SK-N-SH (cell line): ENCODE data around the gene COL5A1. TPM values are rescaled to one million over a fixed set of nuclear protein-coding genes. Genes with fewer than 3 reads are reported as not detected.

Experiments
- CTCF ChIA-PET: fragments of 300-600, 350-600 bp; formaldehyde crosslinking; extraction: SDS; loops from one replicate; lab custom pipeline; 2021; lab: Yijun Ruan, JAX
- POLR2A ChIA-PET: fragments of 350-600 bp; sonication (Branson Sonifier 250); formaldehyde crosslinking; extraction: SDS; loops from one replicate; lab custom pipeline; 2020; ENCODE audit warnings: antibody characterized with exemption, inconsistent platforms; lab: Yijun Ruan, JAX
- DNase-seq: peaks from one replicate; pipeline ENCODE4 v3.0.0; 2012
- H2AFZ ChIP-seq: fragments of 200-600 bp; sonication (generic); 2 replicates; pipeline ENCODE4 v1.8.1; 2016; ENCODE audit warnings: antibody characterized with exemption, mild to moderate bottlenecking, low read depth
- H3F3A ChIP-seq: fragments of 200-600 bp; sonication (generic); replicated peaks from 2 replicates; pipeline ENCODE3; 2016; ENCODE audit warnings: antibody characterized with exemption, mild to moderate bottlenecking; ENCODE audit not compliant: insufficient read depth
- H3K27ac ChIP-seq, 2 experiments: fragments of 200-500 bp in 1 of 2; fragments of 200-600 bp in 1 of 2; sonication (Bioruptor generic) in 1 of 2; sonication (generic), shearing (Covaris generic) in 1 of 2; 2 replicates each; pipeline versions ENCODE4 v1.5.1 to v1.6.1; 2014 to 2016; ENCODE audit warnings: low read depth in 2 of 2, inconsistent platforms in 1 of 2, low read length in 1 of 2, mild to moderate bottlenecking in 1 of 2, mixed read lengths in 1 of 2
- H3K27me3 ChIP-seq: fragments of 200-600 bp; sonication (generic), shearing (Covaris generic); 2 replicates; pipeline ENCODE4 v1.6.1; 2016; ENCODE audit warnings: mixed run types; ENCODE audit not compliant: insufficient read depth
- H3K36me3 ChIP-seq, 2 experiments: fragments of 200-500 bp in 1 of 2; fragments of 200-600 bp in 1 of 2; sonication (Bioruptor generic) in 1 of 2; sonication (generic) in 1 of 2; replicated peaks in 1 of 2; 2 replicates each; pipeline versions ENCODE3 to v1.5.1; 2014 to 2016; ENCODE audit warnings: low read length in 1 of 2, mild to moderate bottlenecking in 1 of 2; ENCODE audit not compliant: insufficient read depth in 2 of 2, control insufficient read depth in 1 of 2
- H3K4me1 ChIP-seq, 2 experiments: fragments of 200-500 bp in 1 of 2; fragments of 200-600 bp in 1 of 2; sonication (Bioruptor generic) in 1 of 2; sonication (generic), shearing (Covaris generic) in 1 of 2; 2 replicates each; pipeline versions ENCODE4 v1.5.1 to v1.6.1; 2014 to 2016; ENCODE audit warnings: low read depth in 1 of 2, low read length in 1 of 2, mixed run types in 1 of 2; ENCODE audit not compliant: insufficient read depth in 2 of 2, control insufficient read depth in 1 of 2
- H3K4me2 ChIP-seq: fragments of 200-600 bp; sonication (generic), shearing (Covaris generic); 2 replicates; pipeline ENCODE4 v1.6.1; 2017; ENCODE audit warnings: mixed run types
- H3K4me3 ChIP-seq, 2 experiments: fragments of 200-500 bp in 1 of 2; fragments of 200-600 bp in 1 of 2; sonication (Bioruptor generic) in 1 of 2; sonication (generic), shearing (Covaris generic) in 1 of 2; 2 replicates each; pipeline versions ENCODE4 v1.5.1 to v1.8.1; 2014 to 2016; ENCODE audit warnings: low read depth in 2 of 2, inconsistent platforms in 1 of 2, low read length in 1 of 2, mild to moderate bottlenecking in 1 of 2, mixed read lengths in 1 of 2, moderate library complexity in 1 of 2
- H3K79me2 ChIP-seq: fragments of 200-600 bp; sonication (generic); 2 replicates; pipeline ENCODE4 v1.8.1; 2017; ENCODE audit warnings: mild to moderate bottlenecking; ENCODE audit not compliant: insufficient read depth
- H3K9ac ChIP-seq: fragments of 200-600 bp; sonication (generic); 2 replicates; pipeline ENCODE4 v1.6.1; 2017; ENCODE audit warnings: mixed run types
- H3K9me2 ChIP-seq: fragments of 200-600 bp; sonication (generic); 2 replicates; pipeline ENCODE4 v1.6.1; 2017; ENCODE audit warnings: mixed run types
- H3K9me3 ChIP-seq: fragments of 200-600 bp; sonication (generic); 2 replicates; pipeline ENCODE4 v1.6.1; 2017; ENCODE audit warnings: mixed run types, mild to moderate bottlenecking, moderate library complexity
- H4K20me1 ChIP-seq: fragments of 200-600 bp; sonication (generic); 2 replicates; pipeline ENCODE4 v1.6.1; 2017; ENCODE audit warnings: mild to moderate bottlenecking, mixed run types; ENCODE audit not compliant: insufficient read depth
- EZH2phosphoT487 ChIP-seq: fragments of 200-600 bp; sonication (generic); IDR thresholded peaks from 2 replicates; pipeline ENCODE4 v1.6.1; 2017; ENCODE audit warnings: low read depth, mixed run types, mild to moderate bottlenecking, antibody characterized with exemption, moderate library complexity, borderline replicate concordance
- GABPA ChIP-seq: IDR thresholded peaks from 2 replicates; pipeline ENCODE4 v1.4.0; 2012; ENCODE audit warnings: low read depth, mild to moderate bottlenecking
- JUND ChIP-seq: IDR thresholded peaks from 2 replicates; pipeline ENCODE4 v1.4.0; 2012
- NRF1 ChIP-seq: IDR thresholded peaks from 2 replicates; pipeline ENCODE4 v1.6.1; 2012; ENCODE audit warnings: low read depth, mild to moderate bottlenecking, low read length
- POLR2AphosphoS5 ChIP-seq: IDR thresholded peaks from 2 replicates; pipeline ENCODE4 v1.6.1; 2012; ENCODE audit warnings: low read depth, low read length
- RAD21 ChIP-seq: IDR thresholded peaks from 2 replicates; pipeline ENCODE4 v1.6.1; 2012; ENCODE audit warnings: mild to moderate bottlenecking, low read length
- RFX5 ChIP-seq: IDR thresholded peaks from 2 replicates; pipeline ENCODE4 v1.6.1; 2012; ENCODE audit warnings: mild to moderate bottlenecking, improper control_type of control experiment, low read length
- WGBS: methylation state at CpG from one replicate; pipeline ENCODE4 v1.1.6; 2017; ENCODE audit warnings: low lambda C conversion rate; 5-methylcytosine and 5-hydroxymethylcytosine counted together
- polyA plus RNA-seq, 3 experiments: library from polyadenylated mRNA; depleted of rRNA; stranded (reverse); fragments of >200 nt; gene quantifications; 2 replicates each; pipeline ENCODE4 v1.2.3, GENCODE V29; 2012
- TF ChIP-seq, protein P1 (sequence below): fragments of 150-350 bp; IDR thresholded peaks from 2 replicates; pipeline ENCODE4 v1.6.1; 2017; ENCODE audit warnings: antibody characterized with exemption, low read length, low read depth, borderline replicate concordance
- TF ChIP-seq, protein P2 (sequence below): IDR thresholded peaks from 2 replicates; pipeline ENCODE4 v1.6.1; 2012; ENCODE audit warnings: mild to moderate bottlenecking, low read depth, low read length, moderate library complexity
- TF ChIP-seq, protein P3 (sequence below): IDR thresholded peaks from 2 replicates; pipeline ENCODE4 v1.4.0; 2012; ENCODE audit warnings: low read depth, borderline replicate concordance
- TF ChIP-seq, protein P4 (sequence below): IDR thresholded peaks from 2 replicates; pipeline ENCODE4; 2012

The COL5A1 gene
- polyA plus RNA-seq, 1 of the 3 experiments (the other 2 are of a cell fraction): 73.8 TPM

DNA sequence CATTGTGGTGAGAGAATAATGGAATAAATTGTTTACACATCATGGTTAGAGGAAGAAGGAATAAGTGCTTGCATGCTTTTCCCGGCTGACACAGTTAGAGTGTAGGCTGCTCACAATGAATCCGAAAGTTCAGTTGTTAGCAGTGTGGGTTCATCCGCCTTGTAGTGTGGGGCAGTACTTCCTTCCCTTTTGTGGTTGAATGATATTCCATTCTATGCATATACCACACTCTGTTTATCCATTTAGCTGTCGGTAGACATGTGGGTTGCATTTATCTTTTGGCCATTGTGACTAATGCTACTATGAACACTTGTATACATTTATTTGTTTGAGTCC lies 84.0 kb downstream of the COL5A1 start:
- Histone ChIP-seq H3K27me3 (no peaks in the 10 kb centered on the region), H3K36me3 (peaks cover 25 to 28% of the 10 kb centered on the region in 2 experiments), H3K9me2 (no peaks in the 10 kb centered on the region), H3K9ac (no peak overlapping the region), H4K20me1 (peaks cover 97% of the 10 kb centered on the region), H2AFZ (no peak overlapping the region), H3F3A (peaks cover 12% of the 10 kb centered on the region), H3K4me3 (no peak overlapping the region), H3K9me3 (no peaks in the 10 kb centered on the region), H3K79me2 (peaks cover 89% of the 10 kb centered on the region), H3K27ac (no peak overlapping the region), H3K4me1 (no peaks in the 10 kb centered on the region), H3K4me2 (no peak overlapping the region)
- DNase-seq: no peak
- ChIA-PET CTCF (no interaction called here), POLR2A (no interaction called here)
- 71% methylated on average over 4 of the region's 4 CpGs for WGBS
- TF ChIP-seq POLR2AphosphoS5 (no peak), RAD21 (no peak), RFX5 (no peak), JUND (no peak), EZH2phosphoT487 (no peak), GABPA (no peak), NRF1 (no peak)
- TF ChIP-seq, protein P1, sequence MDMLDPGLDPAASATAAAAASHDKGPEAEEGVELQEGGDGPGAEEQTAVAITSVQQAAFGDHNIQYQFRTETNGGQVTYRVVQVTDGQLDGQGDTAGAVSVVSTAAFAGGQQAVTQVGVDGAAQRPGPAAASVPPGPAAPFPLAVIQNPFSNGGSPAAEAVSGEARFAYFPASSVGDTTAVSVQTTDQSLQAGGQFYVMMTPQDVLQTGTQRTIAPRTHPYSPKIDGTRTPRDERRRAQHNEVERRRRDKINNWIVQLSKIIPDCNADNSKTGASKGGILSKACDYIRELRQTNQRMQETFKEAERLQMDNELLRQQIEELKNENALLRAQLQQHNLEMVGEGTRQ: no peak
- TF ChIP-seq, protein P2, sequence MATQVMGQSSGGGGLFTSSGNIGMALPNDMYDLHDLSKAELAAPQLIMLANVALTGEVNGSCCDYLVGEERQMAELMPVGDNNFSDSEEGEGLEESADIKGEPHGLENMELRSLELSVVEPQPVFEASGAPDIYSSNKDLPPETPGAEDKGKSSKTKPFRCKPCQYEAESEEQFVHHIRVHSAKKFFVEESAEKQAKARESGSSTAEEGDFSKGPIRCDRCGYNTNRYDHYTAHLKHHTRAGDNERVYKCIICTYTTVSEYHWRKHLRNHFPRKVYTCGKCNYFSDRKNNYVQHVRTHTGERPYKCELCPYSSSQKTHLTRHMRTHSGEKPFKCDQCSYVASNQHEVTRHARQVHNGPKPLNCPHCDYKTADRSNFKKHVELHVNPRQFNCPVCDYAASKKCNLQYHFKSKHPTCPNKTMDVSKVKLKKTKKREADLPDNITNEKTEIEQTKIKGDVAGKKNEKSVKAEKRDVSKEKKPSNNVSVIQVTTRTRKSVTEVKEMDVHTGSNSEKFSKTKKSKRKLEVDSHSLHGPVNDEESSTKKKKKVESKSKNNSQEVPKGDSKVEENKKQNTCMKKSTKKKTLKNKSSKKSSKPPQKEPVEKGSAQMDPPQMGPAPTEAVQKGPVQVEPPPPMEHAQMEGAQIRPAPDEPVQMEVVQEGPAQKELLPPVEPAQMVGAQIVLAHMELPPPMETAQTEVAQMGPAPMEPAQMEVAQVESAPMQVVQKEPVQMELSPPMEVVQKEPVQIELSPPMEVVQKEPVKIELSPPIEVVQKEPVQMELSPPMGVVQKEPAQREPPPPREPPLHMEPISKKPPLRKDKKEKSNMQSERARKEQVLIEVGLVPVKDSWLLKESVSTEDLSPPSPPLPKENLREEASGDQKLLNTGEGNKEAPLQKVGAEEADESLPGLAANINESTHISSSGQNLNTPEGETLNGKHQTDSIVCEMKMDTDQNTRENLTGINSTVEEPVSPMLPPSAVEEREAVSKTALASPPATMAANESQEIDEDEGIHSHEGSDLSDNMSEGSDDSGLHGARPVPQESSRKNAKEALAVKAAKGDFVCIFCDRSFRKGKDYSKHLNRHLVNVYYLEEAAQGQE: no peak
- TF ChIP-seq, protein P3, sequence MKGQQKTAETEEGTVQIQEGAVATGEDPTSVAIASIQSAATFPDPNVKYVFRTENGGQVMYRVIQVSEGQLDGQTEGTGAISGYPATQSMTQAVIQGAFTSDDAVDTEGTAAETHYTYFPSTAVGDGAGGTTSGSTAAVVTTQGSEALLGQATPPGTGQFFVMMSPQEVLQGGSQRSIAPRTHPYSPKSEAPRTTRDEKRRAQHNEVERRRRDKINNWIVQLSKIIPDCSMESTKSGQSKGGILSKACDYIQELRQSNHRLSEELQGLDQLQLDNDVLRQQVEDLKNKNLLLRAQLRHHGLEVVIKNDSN: no peak
- TF ChIP-seq, protein P4, sequence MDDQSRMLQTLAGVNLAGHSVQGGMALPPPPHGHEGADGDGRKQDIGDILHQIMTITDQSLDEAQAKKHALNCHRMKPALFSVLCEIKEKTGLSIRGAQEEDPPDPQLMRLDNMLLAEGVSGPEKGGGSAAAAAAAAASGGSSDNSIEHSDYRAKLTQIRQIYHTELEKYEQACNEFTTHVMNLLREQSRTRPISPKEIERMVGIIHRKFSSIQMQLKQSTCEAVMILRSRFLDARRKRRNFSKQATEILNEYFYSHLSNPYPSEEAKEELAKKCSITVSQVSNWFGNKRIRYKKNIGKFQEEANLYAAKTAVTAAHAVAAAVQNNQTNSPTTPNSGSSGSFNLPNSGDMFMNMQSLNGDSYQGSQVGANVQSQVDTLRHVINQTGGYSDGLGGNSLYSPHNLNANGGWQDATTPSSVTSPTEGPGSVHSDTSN: no peak
